K562 treated with DMSO at 1 percent for 48 hours (cell line): ENCODE data around the gene SH3BGRL. TPM values are rescaled to one million over a fixed set of nuclear protein-coding genes. Genes with fewer than 3 reads are reported as not detected.

ENCODE experiments used
- total RNA-seq: library from RNA; unstranded; fragments of 300-600 nt; gene quantifications from 2 replicates; pipeline ENCODE4 v1.2.3, GENCODE V29; 2022; ENCODE audit warnings: low replicate concordance; ENCODE audit errors: extremely low read depth

SH3BGRL gene
- total RNA-seq = not detected in 2 replicates

GRCh38 chrX:81201671-81202455 lies at the start of gene SH3BGRL, which contains the start of gene HMGN5:
TSS of gene SH3BGRL (plus strand) at chrX:81202102. CDS start at chrX:81202201, 99 bp downstream.
TSS of gene HMGN5 (minus strand) at chrX:81201913. CDS start at chrX:81121549, 80,364 bp downstream.

Other genes with a start within 250 kb of the SH3BGRL start
- gene HMGN5, start 189 bp upstream of the SH3BGRL start, total RNA-seq = not detected in 2 replicates